Panc1 (cell line): ENCODE measurements around the gene HPN. TPM values are rescaled to one million over a fixed set of nuclear protein-coding genes. Genes with fewer than 3 reads are reported as not detected.

Experiments
- ATAC-seq: fragments of 200-7000 bp; cut with Tn5 transposase; 2 replicates; pipeline ENCODE4 v1.9.1; 2020; ENCODE audit warnings: mild to moderate bottlenecking, moderate library complexity
- BruUV-seq: library from RNA; stranded (reverse); fragments of 400-500 nt; replicated peaks from 2 replicates; lab custom pipeline; 2021; lab: Mats Ljungman, UMichigan
- CTCF ChIA-PET: fragments of 300-600 bp; sonication (Branson Sonifier 250); formaldehyde crosslinking; loops from one replicate; lab custom pipeline; 2022; ENCODE audit warnings: antibody characterized with exemption; lab: Charles Lee
- POLR2A ChIA-PET: fragments of 300-600 bp; sonication (Branson Sonifier 250); formaldehyde crosslinking; loops from one replicate; lab custom pipeline; 2022; ENCODE audit warnings: antibody characterized with exemption; lab: Charles Lee
- DNase-seq: peaks from one replicate; pipeline ENCODE4 v3.0.0-alpha.2; 2010; ENCODE audit warnings: low read depth, low spot score
- H3K27ac ChIP-seq: 2 replicates; pipeline ENCODE4 v1.5.1; 2011; ENCODE audit warnings: mild to moderate bottlenecking, low read length, inconsistent platforms
- H3K27me3 ChIP-seq: fragments of 200-500 bp; sonication (Bioruptor generic); 2 replicates; pipeline ENCODE4 v1.6.0; 2014; ENCODE audit warnings: low read length, inconsistent platforms; ENCODE audit not compliant: control insufficient read depth, insufficient read depth
- H3K36me3 ChIP-seq: fragments of 200-500 bp; sonication (Bioruptor generic); 2 replicates; pipeline ENCODE4 v1.5.1; 2014; ENCODE audit warnings: inconsistent platforms, mild to moderate bottlenecking, low read length, moderate library complexity; ENCODE audit not compliant: control insufficient read depth, insufficient read depth
- H3K4me1 ChIP-seq: 2 replicates; pipeline ENCODE4 v1.5.1; 2011; ENCODE audit warnings: inconsistent platforms, mild to moderate bottlenecking, low read length, moderate library complexity; ENCODE audit not compliant: control insufficient read depth, insufficient read depth
- H3K4me3 ChIP-seq, 2 experiments: 2 replicates each; pipeline ENCODE4 v1.5.1; 2011 to 2012; ENCODE audit warnings: low read depth in 2 of 2, low read length in 2 of 2, mild to moderate bottlenecking in 2 of 2, inconsistent platforms in 1 of 2, moderate library complexity in 1 of 2
- H3K9me3 ChIP-seq: fragments of 200-500 bp; sonication (Bioruptor generic); 2 replicates; pipeline ENCODE4 v1.5.1; 2014; ENCODE audit warnings: low read depth, mild to moderate bottlenecking, inconsistent platforms, low read length, moderate library complexity; ENCODE audit not compliant: control insufficient read depth, insufficient read depth
- POLR2AphosphoS5 ChIP-seq: IDR thresholded peaks from 2 replicates; pipeline ENCODE4 v1.6.1; 2012; ENCODE audit warnings: mild to moderate bottlenecking, low read depth, low read length, moderate library complexity
- SIN3A ChIP-seq: IDR thresholded peaks from 2 replicates; pipeline ENCODE4 v1.6.1; 2012; ENCODE audit warnings: low read depth, mild to moderate bottlenecking, low read length, moderate library complexity, borderline replicate concordance; ENCODE audit not compliant: insufficient read depth
- TCF7L2 ChIP-seq: IDR thresholded peaks from 2 replicates; pipeline ENCODE4 v1.6.1; 2011; ENCODE audit warnings: mild to moderate bottlenecking, low read depth, low read length, inconsistent platforms
- in situ Hi-C: cut with HindIII; loops from 2 replicates; pipeline ENCODE4 v1.10.0; 2016; ENCODE audit warnings: low sequenced_read_pairs, low pct_unique_long_range_greater_than_20kb
- intact Hi-C: fragments of 100-400 bp; cut with micrococcal nuclease; formaldehyde crosslinking; loops from one replicate; pipeline ENCODE4 v1.10.0; 2022; ENCODE audit not compliant: unreplicated experiment
- total RNA-seq: library from RNA; stranded (reverse); gene quantifications from one replicate; pipeline ENCODE4 v1.2.1, GENCODE V29; 2021; ENCODE audit not compliant: unreplicated experiment
- TF ChIP-seq, protein P1 (sequence below), 2 experiments: IDR thresholded peaks; 2 replicates each; pipeline ENCODE4 v1.6.1; 2011 to 2012; ENCODE audit warnings: low read depth in 2 of 2, control low read depth in 1 of 2, low read length in 1 of 2, mild to moderate bottlenecking in 1 of 2, moderate library complexity in 1 of 2; ENCODE audit not compliant: insufficient read depth in 1 of 2
- TF ChIP-seq, protein P2 (sequence below): fragments of 450-650 bp; IDR thresholded peaks from 2 replicates; pipeline ENCODE4 v1.5.1; 2017; ENCODE audit warnings: mild to moderate bottlenecking

The HPN gene
- total RNA-seq, 1 experiment from 2014 or later: 0.08 TPM

DNA sequence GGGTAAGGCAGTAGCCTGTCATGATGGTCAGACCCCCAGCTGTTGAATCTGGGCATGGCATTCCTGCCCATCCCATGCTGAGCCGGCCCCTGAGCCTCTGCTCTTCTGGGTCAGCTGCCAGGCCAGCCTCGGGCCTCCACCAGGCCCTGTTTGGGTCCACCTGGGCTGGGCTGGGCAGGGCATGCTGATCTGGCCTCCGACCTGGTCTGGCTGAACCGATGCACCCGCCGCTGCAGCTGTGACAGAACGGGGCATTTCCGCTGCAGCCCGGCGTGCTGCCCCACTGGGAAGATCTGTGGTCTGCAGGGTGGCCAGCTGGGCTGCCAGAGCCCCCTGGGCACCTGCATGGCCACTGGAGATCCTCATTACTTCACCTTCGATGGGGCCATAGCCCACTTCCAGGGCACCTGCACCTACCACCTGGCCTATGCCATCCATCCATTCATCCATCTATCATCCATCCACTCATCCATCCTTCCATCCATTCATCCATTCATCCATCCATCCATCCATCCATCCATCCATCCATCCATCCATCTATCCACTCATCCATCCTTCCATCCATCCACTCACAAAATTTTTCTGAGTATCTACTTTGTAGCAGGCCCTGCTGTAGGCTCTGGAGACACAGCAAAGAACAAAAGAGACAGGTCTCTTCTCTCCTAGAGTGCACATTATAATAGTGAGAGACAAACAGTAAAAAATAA lies 52.6 kb downstream of the HPN start:
- TF ChIP-seq SIN3A: no peak
- no peak for TF ChIP-seq POLR2AphosphoS5
- TF ChIP-seq TCF7L2: no peak
- TF ChIP-seq, protein P1, sequence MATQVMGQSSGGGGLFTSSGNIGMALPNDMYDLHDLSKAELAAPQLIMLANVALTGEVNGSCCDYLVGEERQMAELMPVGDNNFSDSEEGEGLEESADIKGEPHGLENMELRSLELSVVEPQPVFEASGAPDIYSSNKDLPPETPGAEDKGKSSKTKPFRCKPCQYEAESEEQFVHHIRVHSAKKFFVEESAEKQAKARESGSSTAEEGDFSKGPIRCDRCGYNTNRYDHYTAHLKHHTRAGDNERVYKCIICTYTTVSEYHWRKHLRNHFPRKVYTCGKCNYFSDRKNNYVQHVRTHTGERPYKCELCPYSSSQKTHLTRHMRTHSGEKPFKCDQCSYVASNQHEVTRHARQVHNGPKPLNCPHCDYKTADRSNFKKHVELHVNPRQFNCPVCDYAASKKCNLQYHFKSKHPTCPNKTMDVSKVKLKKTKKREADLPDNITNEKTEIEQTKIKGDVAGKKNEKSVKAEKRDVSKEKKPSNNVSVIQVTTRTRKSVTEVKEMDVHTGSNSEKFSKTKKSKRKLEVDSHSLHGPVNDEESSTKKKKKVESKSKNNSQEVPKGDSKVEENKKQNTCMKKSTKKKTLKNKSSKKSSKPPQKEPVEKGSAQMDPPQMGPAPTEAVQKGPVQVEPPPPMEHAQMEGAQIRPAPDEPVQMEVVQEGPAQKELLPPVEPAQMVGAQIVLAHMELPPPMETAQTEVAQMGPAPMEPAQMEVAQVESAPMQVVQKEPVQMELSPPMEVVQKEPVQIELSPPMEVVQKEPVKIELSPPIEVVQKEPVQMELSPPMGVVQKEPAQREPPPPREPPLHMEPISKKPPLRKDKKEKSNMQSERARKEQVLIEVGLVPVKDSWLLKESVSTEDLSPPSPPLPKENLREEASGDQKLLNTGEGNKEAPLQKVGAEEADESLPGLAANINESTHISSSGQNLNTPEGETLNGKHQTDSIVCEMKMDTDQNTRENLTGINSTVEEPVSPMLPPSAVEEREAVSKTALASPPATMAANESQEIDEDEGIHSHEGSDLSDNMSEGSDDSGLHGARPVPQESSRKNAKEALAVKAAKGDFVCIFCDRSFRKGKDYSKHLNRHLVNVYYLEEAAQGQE (IDR thresholded peaks at IDR 0.05; ENCODE audit: insufficient read depth in 1 of 2, low read depth in 2 of 2, low read length in 1 of 2): no peak
- TF ChIP-seq, protein P2, sequence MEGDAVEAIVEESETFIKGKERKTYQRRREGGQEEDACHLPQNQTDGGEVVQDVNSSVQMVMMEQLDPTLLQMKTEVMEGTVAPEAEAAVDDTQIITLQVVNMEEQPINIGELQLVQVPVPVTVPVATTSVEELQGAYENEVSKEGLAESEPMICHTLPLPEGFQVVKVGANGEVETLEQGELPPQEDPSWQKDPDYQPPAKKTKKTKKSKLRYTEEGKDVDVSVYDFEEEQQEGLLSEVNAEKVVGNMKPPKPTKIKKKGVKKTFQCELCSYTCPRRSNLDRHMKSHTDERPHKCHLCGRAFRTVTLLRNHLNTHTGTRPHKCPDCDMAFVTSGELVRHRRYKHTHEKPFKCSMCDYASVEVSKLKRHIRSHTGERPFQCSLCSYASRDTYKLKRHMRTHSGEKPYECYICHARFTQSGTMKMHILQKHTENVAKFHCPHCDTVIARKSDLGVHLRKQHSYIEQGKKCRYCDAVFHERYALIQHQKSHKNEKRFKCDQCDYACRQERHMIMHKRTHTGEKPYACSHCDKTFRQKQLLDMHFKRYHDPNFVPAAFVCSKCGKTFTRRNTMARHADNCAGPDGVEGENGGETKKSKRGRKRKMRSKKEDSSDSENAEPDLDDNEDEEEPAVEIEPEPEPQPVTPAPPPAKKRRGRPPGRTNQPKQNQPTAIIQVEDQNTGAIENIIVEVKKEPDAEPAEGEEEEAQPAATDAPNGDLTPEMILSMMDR: no peak
- no peaks in the 10 kb centered on the region for H3K36me3 ChIP-seq
- in situ Hi-C loops: no loop called here
- no peak overlapping the region for H3K27ac ChIP-seq
- H3K4me3 ChIP-seq: no peak overlapping the region
- DNase-seq (no peak), ATAC-seq (no peak)
- H3K27me3 ChIP-seq: no peaks in the 10 kb centered on the region
- CTCF ChIA-PET: no interaction called here
- H3K9me3 ChIP-seq: no peaks in the 10 kb centered on the region
- peaks cover 8% of the 10 kb centered on the region for H3K4me1 ChIP-seq
- POLR2A ChIA-PET: no interaction called here
- BruUV-seq: no TSS peak
- intact Hi-C loops: loop anchor here (5.0 to 10.0 kb wide), 2 partner anchors 49 to 122 kb away; partner anchors contain the start of gene HPN

DNA sequence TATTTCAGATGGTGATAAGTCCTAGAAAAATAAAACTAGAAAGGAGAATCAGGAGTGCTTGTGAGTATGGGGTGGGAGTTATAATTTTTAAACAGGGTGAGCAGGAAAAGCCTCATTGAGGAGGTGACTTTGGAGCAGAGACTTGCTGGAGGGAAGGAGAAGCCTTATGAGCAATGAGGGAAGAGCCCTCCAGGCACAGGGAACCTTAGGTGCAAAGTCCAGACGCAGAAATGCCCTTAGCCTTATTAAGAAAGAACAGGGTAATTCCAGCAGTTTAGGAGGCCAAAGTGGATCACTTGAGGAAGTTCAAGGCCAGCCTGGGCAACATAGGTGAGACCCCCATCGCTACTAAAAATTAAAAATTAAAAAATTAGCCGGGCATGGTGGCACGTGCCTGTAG lies 53.1 kb downstream of the HPN start:
- Histone ChIP-seq H3K4me3 (no peak overlapping the region), H3K27me3 (no peaks in the 10 kb centered on the region), H3K4me1 (peaks cover 8% of the 10 kb centered on the region), H3K9me3 (no peaks in the 10 kb centered on the region), H3K36me3 (no peaks in the 10 kb centered on the region), H3K27ac (no peak overlapping the region)
- ChIA-PET CTCF (no interaction called here), POLR2A (no interaction called here)
- no peak for ATAC-seq
- intact Hi-C loops: loop anchor here (5.0 to 10.0 kb wide), 2 partner anchors 50 to 122 kb away; partner anchors contain the start of gene HPN
- in situ Hi-C loops: no loop called here
- no peak for TF ChIP-seq TCF7L2
- TF ChIP-seq, protein P2: no peak
- TF ChIP-seq, protein P1 (IDR thresholded peaks at IDR 0.05; ENCODE audit: insufficient read depth in 1 of 2, low read depth in 2 of 2, low read length in 1 of 2): no peak
- TF ChIP-seq SIN3A: no peak
- TF ChIP-seq POLR2AphosphoS5: no peak
- BruUV-seq: no TSS peak
- DNase-seq: no peak
